ENCODE results near the gene ANXA6.

Gene ANXA6

DNA sequence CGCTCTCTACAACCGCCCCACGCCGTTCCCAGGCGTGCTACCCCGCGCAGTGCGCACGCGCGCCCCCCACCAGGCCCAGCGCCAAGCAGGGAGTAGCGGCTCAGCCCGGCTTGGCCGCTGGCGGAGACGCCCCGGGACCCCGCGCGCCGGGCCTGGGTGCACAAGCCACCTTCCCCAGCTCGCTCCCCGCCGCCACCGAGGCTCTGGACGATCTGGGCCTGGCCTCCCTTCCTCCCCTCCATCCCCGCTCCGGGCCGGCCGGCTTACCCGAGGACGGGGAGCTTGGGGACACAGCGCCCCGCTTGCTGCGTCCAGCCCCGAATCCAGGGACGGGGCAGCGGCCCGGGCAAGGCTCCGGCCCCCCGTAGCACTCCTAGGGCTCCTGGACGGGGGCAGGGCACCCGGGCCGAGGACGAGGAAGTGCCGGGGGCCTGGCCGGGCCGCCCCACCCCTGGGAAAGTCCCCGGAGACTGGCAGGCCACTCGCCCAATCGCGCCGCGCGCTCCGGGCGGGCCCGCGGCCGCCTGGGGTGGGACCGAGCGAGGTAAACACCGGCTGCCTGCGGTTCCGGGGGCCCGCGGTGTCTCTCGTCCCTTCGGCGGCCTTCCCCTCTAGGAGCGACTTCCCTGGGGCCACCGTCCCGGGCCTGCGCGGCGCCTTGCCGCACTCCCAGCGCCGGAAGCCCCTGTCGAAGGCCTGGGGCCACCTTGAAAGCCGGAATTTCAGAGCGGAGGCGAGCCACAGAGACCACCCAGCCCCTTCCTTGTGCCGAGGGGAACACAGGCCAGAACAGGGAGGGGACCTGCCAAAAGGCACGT is 76.8 kb downstream of the ANXA6 start, which contains the start of gene TNIP1:
TNIP1 (minus strand) TSS at position 422 of the 818 bp plus-strand sequence. CDS start 15,939 bp downstream, outside the sequence.
- DNase-seq (ENCODE audit: low spot score), result peak; percentile 58

DNA sequence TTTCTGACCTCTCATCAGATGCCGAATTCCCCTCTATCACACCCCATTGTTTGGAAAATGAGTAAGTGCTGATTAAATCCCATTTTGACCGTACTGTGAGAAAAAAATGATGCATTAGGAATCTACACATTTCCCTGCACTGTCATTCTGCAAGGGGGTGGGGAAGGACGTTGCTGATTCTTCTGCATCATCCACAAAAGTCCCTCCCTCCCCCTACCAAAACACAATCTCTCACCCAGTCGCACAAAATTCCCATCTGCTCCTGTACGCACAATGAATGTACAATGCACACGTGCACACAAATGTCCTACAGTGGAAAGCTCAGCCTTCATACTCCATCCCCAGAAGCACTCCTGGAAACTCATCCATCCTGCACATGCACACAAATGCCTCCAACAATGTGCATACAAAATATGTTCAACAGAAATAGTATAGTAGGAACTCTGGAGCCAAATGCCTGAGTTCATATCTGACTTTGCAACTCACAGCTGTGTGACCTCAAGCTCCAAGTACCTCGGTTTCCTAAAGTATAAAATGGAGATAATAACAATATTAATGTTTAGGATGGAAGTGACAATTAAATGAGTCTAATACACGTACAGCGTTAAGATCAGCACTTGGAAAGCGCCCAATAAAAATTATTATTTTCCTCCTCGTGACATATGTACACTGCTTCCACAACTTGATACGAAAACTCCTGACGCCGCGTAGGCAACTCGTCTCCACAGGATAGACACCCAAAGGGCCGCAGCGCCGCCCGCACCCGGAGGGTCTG is 77.6 kb downstream of the ANXA6 start:
- DNase-seq (ENCODE audit: low spot score), result no peak

DNA sequence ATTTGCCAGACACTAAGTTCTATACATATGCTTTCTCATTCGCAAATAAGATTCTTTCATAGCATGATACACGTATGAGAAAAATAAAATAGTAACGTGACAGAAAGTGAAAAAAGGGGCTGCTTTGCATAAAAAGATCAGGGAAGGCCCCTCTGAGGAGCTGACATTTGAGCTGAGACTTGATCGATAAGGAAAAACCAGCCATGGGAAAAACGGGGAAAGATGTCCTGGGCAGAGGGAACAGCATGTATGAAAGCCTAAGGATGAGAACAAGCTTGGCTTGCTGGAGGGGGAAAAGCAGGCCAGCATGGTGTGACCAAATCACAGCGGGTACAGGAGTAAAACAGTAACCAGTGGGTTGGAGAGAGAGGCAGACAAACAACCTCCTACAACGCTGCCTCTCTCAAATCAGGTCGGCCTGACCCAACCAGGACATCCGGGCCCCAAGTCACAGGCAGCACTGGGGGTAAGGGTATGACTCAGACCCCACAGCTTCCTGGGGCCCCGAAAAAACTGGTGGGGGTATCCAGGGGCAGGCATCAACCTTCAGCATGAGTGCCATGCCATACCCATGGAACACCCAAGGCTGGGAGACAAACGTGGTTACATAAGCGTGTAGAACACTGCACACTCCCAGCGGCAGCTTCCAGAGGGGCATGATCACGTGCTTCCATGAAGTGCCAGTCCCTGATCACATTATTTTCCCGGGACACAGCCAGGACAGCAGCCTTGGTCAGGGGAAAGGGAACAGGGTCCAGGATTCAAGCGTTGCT is 78.9 kb downstream of the ANXA6 start:
- no peak for DNase-seq (ENCODE audit: low spot score)

- DNase-seq (ENCODE audit: low spot score), result no peak
Measured at GRCh38 chr5:151077967-151078366, 79.6 kb downstream of the ANXA6 start.

DNA sequence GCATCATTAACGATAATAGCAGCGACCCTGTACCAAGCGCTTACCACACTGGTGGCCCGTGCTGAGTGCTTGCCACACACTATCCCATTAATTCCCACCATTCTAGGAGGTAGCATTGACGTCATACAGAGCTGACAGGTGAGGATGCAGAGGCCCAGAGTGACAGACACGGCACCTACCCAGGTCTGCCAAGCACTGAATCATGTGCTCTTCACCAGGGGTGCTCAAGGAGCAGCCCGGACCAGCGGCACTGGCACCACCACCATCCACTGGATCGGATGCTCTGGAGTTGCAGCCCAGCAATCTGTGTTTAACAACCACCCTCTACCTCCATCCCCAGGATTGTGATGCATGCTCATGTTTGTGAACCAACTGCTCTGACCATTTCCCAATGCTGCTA is 80.2 kb downstream of the ANXA6 start:
- no peak for DNase-seq (ENCODE audit: low spot score)

GRCh38 chr5:151076616-151077015 is 81.0 kb downstream of the ANXA6 start:
- DNase-seq (ENCODE audit: low spot score), result no peak

- no peak for DNase-seq (ENCODE audit: low spot score)
Measured at GRCh38 chr5:151075698-151076331, 81.8 kb downstream of the ANXA6 start.

DNA sequence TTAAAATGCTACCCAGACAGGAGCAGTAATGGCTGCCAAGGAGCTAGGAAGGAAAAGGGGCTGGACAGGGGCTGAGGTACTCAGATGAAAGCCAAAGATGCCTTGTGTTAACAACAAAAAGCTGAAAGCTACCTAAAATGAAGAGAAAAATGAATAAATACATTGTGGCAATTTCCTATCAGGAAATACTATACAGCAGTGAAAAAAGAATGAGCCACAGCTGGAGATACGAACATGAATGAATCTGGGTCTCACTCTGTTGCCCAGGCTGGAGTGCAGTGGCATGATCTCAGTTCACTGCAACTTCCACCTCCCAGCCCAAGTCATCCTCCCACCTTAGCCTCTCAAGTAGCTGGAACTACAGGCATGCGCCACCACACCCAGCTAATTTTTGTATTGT is 83.0 kb downstream of the ANXA6 start:
- DNase-seq (ENCODE audit: low spot score), result no peak

DNA sequence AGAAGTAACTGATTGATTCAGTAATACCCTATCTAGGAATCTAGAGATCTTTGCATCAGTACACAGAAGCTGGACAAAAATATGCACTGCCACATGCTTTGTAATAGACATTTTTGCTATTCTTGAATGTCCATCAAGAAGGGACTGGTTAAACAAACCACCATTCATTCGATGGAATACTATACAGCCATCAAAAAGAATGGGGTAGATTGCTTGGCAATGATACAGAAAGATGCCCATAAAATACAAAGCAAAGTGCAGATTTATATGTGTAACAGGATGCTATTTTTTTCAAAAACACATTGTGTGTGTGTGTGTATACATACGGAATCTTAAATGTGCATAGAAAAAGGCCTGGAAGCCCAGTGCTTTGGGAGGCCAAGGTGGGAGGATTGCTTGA is 84.3 kb downstream of the ANXA6 start:
- DNase-seq (ENCODE audit: low spot score), result no peak

GRCh38 chr5:151072630-151073025 is 85.0 kb downstream of the ANXA6 start:
- DNase-seq (ENCODE audit: low spot score), result no peak

DNA sequence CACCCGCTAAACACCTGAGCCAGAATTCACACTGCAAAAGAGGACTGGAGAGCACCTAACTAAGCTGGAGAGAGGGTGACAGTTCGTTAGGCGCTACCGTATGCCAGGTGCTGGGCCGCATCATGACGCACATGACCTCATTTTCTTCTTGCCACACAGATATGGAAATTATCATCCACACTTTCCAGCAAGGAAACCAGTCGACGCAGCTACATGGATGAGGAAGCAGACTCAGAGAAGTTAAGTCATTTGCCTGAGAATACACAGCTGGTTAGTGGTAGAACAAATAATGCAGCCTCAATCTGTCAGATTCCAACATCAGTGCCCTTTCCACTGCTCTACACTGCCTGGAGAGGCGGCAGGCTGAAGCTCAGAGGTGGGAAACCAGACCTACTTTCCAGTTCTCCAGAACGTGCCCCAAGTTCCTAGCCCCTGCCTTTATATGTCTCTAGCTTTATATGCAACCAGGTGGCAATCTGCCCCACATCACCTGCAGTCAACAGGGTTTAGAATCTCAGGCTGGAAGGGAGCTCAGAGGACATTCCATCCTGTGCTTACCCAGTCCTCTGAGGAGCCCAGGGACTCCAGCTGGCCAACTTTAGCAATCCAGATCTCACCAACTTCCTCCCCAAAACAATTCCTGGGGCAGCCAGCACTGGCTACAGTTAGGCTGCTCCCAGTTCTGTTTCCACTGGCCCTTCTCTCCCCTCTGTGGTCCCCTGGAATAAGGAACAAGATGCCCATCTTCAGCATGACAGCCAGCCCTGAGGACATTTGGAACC is 85.5 kb downstream of the ANXA6 start:
- DNase-seq (ENCODE audit: low spot score), result no peak

DNA sequence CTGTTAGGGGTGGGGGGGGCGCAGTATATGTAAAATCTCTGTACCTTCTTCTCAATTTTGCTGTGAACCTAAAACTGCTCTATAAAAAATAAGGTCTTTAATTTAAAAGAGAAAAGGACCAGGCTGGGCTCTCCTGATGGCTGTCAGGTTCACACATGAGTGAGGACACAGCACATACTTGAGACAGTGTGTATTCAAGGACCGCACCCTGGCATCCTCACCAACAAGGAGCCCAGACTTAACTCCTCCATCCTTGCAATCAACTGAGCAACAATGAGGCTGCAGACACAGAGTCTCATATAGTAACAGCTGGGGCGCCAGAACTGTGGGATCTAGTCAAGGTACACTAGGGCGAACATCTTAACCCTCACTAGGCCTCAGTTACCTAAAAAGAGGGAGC is 86.6 kb downstream of the ANXA6 start:
- no peak for DNase-seq (ENCODE audit: low spot score)

DNA sequence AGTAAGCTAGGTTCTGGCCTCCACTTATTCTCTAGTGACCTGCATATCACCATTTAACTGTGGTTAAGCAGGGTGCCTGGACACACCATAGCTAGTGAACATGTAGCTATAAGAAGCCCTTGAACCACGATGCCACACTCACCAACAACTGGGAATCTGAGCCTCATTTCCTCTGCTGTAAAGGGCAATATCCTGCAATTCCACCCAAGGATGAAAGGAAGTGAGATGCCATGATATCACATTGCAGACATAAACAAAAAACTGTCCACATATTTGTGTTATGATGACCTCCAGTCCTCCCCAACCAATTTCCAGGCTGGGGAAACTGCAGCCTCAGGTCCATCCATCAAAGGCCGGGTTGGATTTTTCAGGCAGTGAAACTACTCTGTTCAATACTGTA is 87.1 kb downstream of the ANXA6 start:
- no peak for DNase-seq (ENCODE audit: low spot score)

DNA sequence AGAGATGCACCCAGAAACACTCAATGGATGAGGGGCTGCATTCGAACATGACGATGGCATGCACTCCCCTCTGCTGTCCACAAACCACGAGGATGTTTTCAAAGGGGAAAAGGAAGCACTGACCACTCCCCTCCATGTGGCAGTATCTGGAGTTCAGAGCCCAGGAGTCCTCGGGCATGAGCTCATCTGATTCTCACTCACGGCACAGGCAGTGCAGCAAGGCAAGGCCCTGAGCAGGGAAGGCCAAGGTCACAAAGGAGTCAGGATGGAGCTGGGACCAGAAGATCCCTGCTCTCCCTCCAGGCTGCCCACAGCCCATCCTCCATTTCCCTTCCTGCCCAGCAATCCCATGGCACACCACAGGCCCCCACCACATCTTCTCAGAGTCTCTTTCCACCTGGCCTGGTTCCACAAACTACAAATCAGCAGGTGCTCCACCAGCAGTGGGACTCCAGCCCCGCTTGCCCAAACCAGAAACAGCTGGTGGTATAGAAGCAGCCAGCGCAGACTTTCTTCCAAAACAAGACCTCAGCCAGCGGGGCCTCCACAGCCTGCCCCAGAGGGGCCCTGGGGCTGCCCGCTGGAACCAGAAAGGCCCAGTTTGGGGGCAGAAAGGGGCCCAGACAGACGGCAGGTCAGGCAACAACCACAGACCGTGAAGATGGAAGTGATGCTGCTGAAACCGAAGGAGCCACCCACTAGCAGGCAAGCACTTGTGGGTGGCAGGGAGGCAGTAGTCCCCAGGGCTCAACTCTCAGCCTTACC is 89.0 kb downstream of the ANXA6 start:
- no peak for DNase-seq (ENCODE audit: low spot score)

GRCh38 chr5:151067632-151068432 is 89.7 kb downstream of the ANXA6 start:
- DNase-seq (ENCODE audit: low spot score), result no peak

GRCh38 chr5:151066920-151067319 is 90.7 kb downstream of the ANXA6 start:
- DNase-seq (ENCODE audit: low spot score), result no peak

GRCh38 chr5:151065609-151066008 is 92.0 kb downstream of the ANXA6 start:
- no peak for DNase-seq (ENCODE audit: low spot score)

DNA sequence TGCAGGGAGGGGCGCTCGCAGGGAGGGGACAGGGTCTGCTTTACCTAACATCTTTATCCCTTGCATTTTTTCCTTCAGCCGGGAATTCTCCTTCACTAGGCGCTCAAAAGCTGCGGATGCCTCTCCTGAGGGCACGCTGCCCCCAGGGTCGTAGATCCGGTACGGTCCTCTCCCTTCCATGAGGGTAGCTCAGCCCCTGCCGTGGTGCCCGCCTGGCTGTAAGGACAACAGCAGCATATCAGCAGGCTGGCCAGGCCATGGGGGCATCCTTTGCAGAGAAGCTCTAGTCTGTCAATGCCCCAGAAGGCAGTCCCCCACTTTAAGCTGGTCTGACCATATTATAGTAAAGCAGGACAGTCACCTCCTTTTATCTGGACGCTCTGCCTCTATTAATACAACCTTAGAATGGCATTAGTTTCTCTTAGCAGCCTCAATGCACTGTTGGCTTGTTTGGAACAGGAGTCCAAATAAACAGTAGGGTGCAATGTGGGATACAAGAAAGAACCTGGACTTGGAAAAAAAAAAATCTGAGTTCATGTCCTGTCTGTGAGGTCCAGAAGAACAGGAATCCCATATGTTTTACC is 92.6 kb downstream of the ANXA6 start:
- DNase-seq (ENCODE audit: low spot score), result no peak

Measured in COLO829 (cell line).